Measurements from ENCODE around the gene PRKCE. TPM values are rescaled to one million over a fixed set of nuclear protein-coding genes. Genes with fewer than 3 reads are reported as not detected.

PRKCE gene
- total RNA-seq, 1 donor from 2014 or later: 18.4 TPM

GRCh38 chr2:46042711-46043110 is 391.2 kb downstream of the PRKCE start:
- no peak for TF ChIP-seq CTCF (IDR thresholded peaks at IDR 0.05; ENCODE audit: unreplicated experiment)
- no peak for DNase-seq (ENCODE audit: low spot score in 2 of 2, unreplicated experiment in 2 of 2)
- H3K27me3 Mint-ChIP-seq (ENCODE audit: low read depth): no peaks in the 10 kb centered on the region
- H3K27ac Mint-ChIP-seq: no peak overlapping the region
- H3K9me3 Mint-ChIP-seq: no peaks in the 10 kb centered on the region
- H3K4me1 Mint-ChIP-seq: peaks cover 2% of the 10 kb centered on the region
- H3K36me3 Mint-ChIP-seq: no peaks in the 10 kb centered on the region
- no peak overlapping the region for H3K4me3 Mint-ChIP-seq

GRCh38 chr2:46045888-46046287 is 394.4 kb downstream of the PRKCE start:
- DNase-seq (ENCODE audit: low spot score in 2 of 2, unreplicated experiment in 2 of 2): no peak
- no peaks in the 10 kb centered on the region for H3K36me3 Mint-ChIP-seq
- H3K4me1 Mint-ChIP-seq: peaks cover 2% of the 10 kb centered on the region
- TF ChIP-seq CTCF (IDR thresholded peaks at IDR 0.05; ENCODE audit: unreplicated experiment): no peak
- no peak overlapping the region for H3K27ac Mint-ChIP-seq
- H3K9me3 Mint-ChIP-seq: no peaks in the 10 kb centered on the region
- H3K27me3 Mint-ChIP-seq (ENCODE audit: low read depth): no peaks in the 10 kb centered on the region
- no peak overlapping the region for H3K4me3 Mint-ChIP-seq

- H3K4me1 Mint-ChIP-seq: peaks cover 2% of the 10 kb centered on the region
- no peak overlapping the region for H3K4me3 Mint-ChIP-seq
- no peak for TF ChIP-seq CTCF (IDR thresholded peaks at IDR 0.05; ENCODE audit: unreplicated experiment)
- no peak for DNase-seq (ENCODE audit: low spot score in 2 of 2, unreplicated experiment in 2 of 2)
- H3K27ac Mint-ChIP-seq: no peak overlapping the region
- peaks cover 8% of the 10 kb centered on the region for H3K9me3 Mint-ChIP-seq
- no peaks in the 10 kb centered on the region for H3K27me3 Mint-ChIP-seq (ENCODE audit: low read depth)
- H3K36me3 Mint-ChIP-seq: peaks cover 7% of the 10 kb centered on the region
Measured at GRCh38 chr2:46047290-46047689, 395.8 kb downstream of the PRKCE start.

GRCh38 chr2:46048693-46049092 is 397.2 kb downstream of the PRKCE start:
- Mint-ChIP-seq H3K9me3 (peaks cover 19% of the 10 kb centered on the region), H3K36me3 (peaks cover 15% of the 10 kb centered on the region), H3K27ac (no peak overlapping the region), H3K4me1 (no peaks in the 10 kb centered on the region), H3K4me3 (no peak overlapping the region), H3K27me3 (ENCODE audit: low read depth) (no peaks in the 10 kb centered on the region)
- no peak for DNase-seq (ENCODE audit: low spot score in 2 of 2, unreplicated experiment in 2 of 2)
- no peak for TF ChIP-seq CTCF (IDR thresholded peaks at IDR 0.05; ENCODE audit: unreplicated experiment)

GRCh38 chr2:46050027-46050426 is 398.6 kb downstream of the PRKCE start:
- no peak for TF ChIP-seq CTCF (IDR thresholded peaks at IDR 0.05; ENCODE audit: unreplicated experiment)
- Mint-ChIP-seq H3K36me3 (peaks cover 19% of the 10 kb centered on the region), H3K27me3 (ENCODE audit: low read depth) (no peaks in the 10 kb centered on the region), H3K9me3 (peaks cover 32% of the 10 kb centered on the region), H3K27ac (no peak overlapping the region), H3K4me1 (no peaks in the 10 kb centered on the region), H3K4me3 (no peak overlapping the region)
- no peak for DNase-seq (ENCODE audit: low spot score in 2 of 2, unreplicated experiment in 2 of 2)

GRCh38 chr2:46050489-46050888 is 399.0 kb downstream of the PRKCE start:
- Mint-ChIP-seq H3K9me3 (peaks cover 35% of the 10 kb centered on the region), H3K27me3 (ENCODE audit: low read depth) (no peaks in the 10 kb centered on the region)
- DNase-seq (ENCODE audit: low spot score in 2 of 2, unreplicated experiment in 2 of 2): no peak

More at GRCh38 chr2:46050489-46050888, 399.0 kb downstream of the PRKCE start:
- Mint-ChIP-seq H3K4me1 (no peaks in the 10 kb centered on the region), H3K36me3 (peaks cover 22% of the 10 kb centered on the region), H3K4me3 (no peak overlapping the region), H3K27ac (no peak overlapping the region)
- peak; percentile 27 for TF ChIP-seq CTCF (IDR thresholded peaks at IDR 0.05; ENCODE audit: unreplicated experiment)

Data from mesothelial cell of epicardium (in vitro differentiated cells).